Left kidney (tissue), 2 donors: ENCODE measurements around the gene ENDOD1. TPM values are rescaled to one million over a fixed set of nuclear protein-coding genes. Genes with fewer than 3 reads are reported as not detected.

Experiments used
- DNase-seq: peaks from one replicate; pipeline ENCODE4 v3.0.0-alpha.2; 2013
- polyA plus RNA-seq: library from polyadenylated mRNA; unstranded; fragments of 120-200 nt; gene quantifications from one replicate; pipeline ENCODE4 v1.2.1, GENCODE V29; 2013; ENCODE audit not compliant: insufficient read length

ENDOD1 gene
- polyA plus RNA-seq, 1 donor, result 19.8 TPM

- no peak for DNase-seq
Observed at GRCh38 chr11:95142431-95142830, 52.8 kb downstream of the ENDOD1 start.

- no peak for DNase-seq
Observed at GRCh38 chr11:95143106-95143681, 53.5 kb downstream of the ENDOD1 start.

GRCh38 chr11:95144313-95145235 is 54.9 kb downstream of the ENDOD1 start:
- no peak for DNase-seq

- DNase-seq, result no peak
Observed at GRCh38 chr11:95145430-95146060, 55.9 kb downstream of the ENDOD1 start.

- DNase-seq, result no peak
Observed at GRCh38 chr11:95147364-95147905, 57.8 kb downstream of the ENDOD1 start.

- DNase-seq, result no peak
Observed at GRCh38 chr11:95148406-95148805, 58.8 kb downstream of the ENDOD1 start.

- no peak for DNase-seq
Observed at GRCh38 chr11:95148938-95149337, 59.3 kb downstream of the ENDOD1 start.

- DNase-seq, result peak; percentile 22
Observed at GRCh38 chr11:95149651-95150364, 60.2 kb downstream of the ENDOD1 start.

- DNase-seq, result peak; percentile 94
Observed at GRCh38 chr11:95150956-95151684, 61.5 kb downstream of the ENDOD1 start.

GRCh38 chr11:95152876-95153856 is 63.5 kb downstream of the ENDOD1 start:
- DNase-seq, result no peak

GRCh38 chr11:95153857-95154246 is 64.2 kb downstream of the ENDOD1 start:
- no peak for DNase-seq

GRCh38 chr11:95154514-95154913 is 64.9 kb downstream of the ENDOD1 start:
- peak; percentile 57 for DNase-seq

- no peak for DNase-seq
Observed at GRCh38 chr11:95155385-95155784, 65.7 kb downstream of the ENDOD1 start.

GRCh38 chr11:95156133-95156721 is 66.6 kb downstream of the ENDOD1 start:
- no peak for DNase-seq

GRCh38 chr11:95156916-95157541 is 67.4 kb downstream of the ENDOD1 start:
- DNase-seq, result no peak

- DNase-seq, result no peak
Observed at GRCh38 chr11:95157824-95158223, 68.2 kb downstream of the ENDOD1 start.

GRCh38 chr11:95161248-95161647 is 71.6 kb downstream of the ENDOD1 start:
- DNase-seq, result no peak

- DNase-seq, result no peak
Observed at GRCh38 chr11:95163106-95163505, 73.5 kb downstream of the ENDOD1 start.

GRCh38 chr11:95165638-95166037 is 76.0 kb downstream of the ENDOD1 start:
- no peak for DNase-seq
